NCI-H774 (cell line): ENCODE data around the gene SLC48A1.
A peak's percentile ranks its signal among the peaks of the same experiment; 100 is the strongest.

ENCODE experiments used
- DNase-seq: peaks from one replicate; lab custom pipeline; 2025; lab: John Stamatoyannopoulos, UW

SLC48A1 gene

GRCh38 chr12:47773062-47773857 lies at the start of gene SLC48A1:
TSS of gene SLC48A1 (plus strand) at chr12:47773238. CDS start at chr12:47773305, 67 bp downstream.
- DNase-seq: peak; percentile 84

GRCh38 chr12:47725091-47725772 lies 47.8 kb upstream of the SLC48A1 start, which contains the start of gene ENDOU:
TSS of gene ENDOU (minus strand) at chr12:47725490. CDS start at chr12:47725413, 77 bp downstream.
- no peak for DNase-seq

- DNase-seq: no peak
These were observed 47.1 kb upstream of the SLC48A1 start for GRCh38 chr12:47725893-47726292.

GRCh38 chr12:47729233-47729632 lies 43.8 kb upstream of the SLC48A1 start:
- DNase-seq: no peak

- peak; percentile 62 for DNase-seq
These were observed 42.7 kb upstream of the SLC48A1 start for GRCh38 chr12:47730341-47730744.

- no peak for DNase-seq
These were observed 41.3 kb upstream of the SLC48A1 start for GRCh38 chr12:47731723-47732122.

GRCh38 chr12:47732504-47732903 lies 40.5 kb upstream of the SLC48A1 start:
- DNase-seq: no peak

GRCh38 chr12:47733142-47733541 lies 39.9 kb upstream of the SLC48A1 start:
- no peak for DNase-seq

- no peak for DNase-seq
These were observed 38.1 kb upstream of the SLC48A1 start for GRCh38 chr12:47734725-47735480.

GRCh38 chr12:47735649-47736048 lies 37.4 kb upstream of the SLC48A1 start:
- DNase-seq: no peak

- DNase-seq: no peak
These were observed 36.8 kb upstream of the SLC48A1 start for GRCh38 chr12:47736216-47736615.

GRCh38 chr12:47736877-47737676 lies 36.0 kb upstream of the SLC48A1 start:
- no peak for DNase-seq

GRCh38 chr12:47737936-47738594 lies 35.0 kb upstream of the SLC48A1 start:
- no peak for DNase-seq

GRCh38 chr12:47739297-47739696 lies 33.7 kb upstream of the SLC48A1 start:
- DNase-seq: no peak

GRCh38 chr12:47739979-47740378 lies 33.1 kb upstream of the SLC48A1 start:
- DNase-seq: no peak

GRCh38 chr12:47740606-47741339 lies 32.3 kb upstream of the SLC48A1 start:
- DNase-seq: no peak

GRCh38 chr12:47741340-47741703 lies 31.7 kb upstream of the SLC48A1 start:
- DNase-seq: peak; percentile 90

- no peak for DNase-seq
These were observed 30.7 kb upstream of the SLC48A1 start for GRCh38 chr12:47742253-47742825.

- no peak for DNase-seq
These were observed 29.7 kb upstream of the SLC48A1 start for GRCh38 chr12:47743311-47743860.
